ENCODE measurements around the gene RERE. TPM values are rescaled to one million over a fixed set of nuclear protein-coding genes. Genes with fewer than 3 reads are reported as not detected.

RERE gene
- total RNA-seq, 1 donor = 55.0 TPM

DNA sequence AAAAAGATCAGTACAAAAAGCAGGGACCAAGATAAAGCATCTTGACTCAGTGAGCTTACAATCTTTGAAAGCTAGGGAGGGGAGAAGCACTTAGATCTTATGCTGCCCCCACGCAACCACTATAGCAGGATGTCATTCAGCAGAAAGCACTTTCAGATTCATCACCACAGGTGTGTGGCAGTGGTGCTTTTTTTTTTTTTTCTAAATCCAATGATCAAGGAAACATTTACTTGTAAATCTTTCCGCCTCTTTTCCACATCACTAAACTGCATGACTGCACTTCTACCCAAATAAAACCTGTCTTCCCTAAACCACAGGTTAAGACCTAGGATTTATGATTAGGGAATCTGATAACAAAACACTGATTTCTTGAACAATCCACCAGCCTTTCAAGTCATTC lies 344.8 kb downstream of the RERE start:
- no peak for DNase-seq (ENCODE audit: insufficient read length, low spot score, missing footprints)
- peaks cover 15% of the 10 kb centered on the region for H3K79me2 ChIP-seq (ENCODE audit: insufficient read depth, low read length)
- no peak overlapping the region for H3K4me3 ChIP-seq (ENCODE audit: insufficient read depth, low read length)
- peaks cover 7% of the 10 kb centered on the region for H4K20me1 ChIP-seq (ENCODE audit: insufficient read depth, low read length)
- no peaks in the 10 kb centered on the region for H3K36me3 ChIP-seq (ENCODE audit: insufficient read depth, low read length)
- no peak overlapping the region for H3K4me2 ChIP-seq (ENCODE audit: insufficient read depth, low read length)
- TF ChIP-seq, protein P1, sequence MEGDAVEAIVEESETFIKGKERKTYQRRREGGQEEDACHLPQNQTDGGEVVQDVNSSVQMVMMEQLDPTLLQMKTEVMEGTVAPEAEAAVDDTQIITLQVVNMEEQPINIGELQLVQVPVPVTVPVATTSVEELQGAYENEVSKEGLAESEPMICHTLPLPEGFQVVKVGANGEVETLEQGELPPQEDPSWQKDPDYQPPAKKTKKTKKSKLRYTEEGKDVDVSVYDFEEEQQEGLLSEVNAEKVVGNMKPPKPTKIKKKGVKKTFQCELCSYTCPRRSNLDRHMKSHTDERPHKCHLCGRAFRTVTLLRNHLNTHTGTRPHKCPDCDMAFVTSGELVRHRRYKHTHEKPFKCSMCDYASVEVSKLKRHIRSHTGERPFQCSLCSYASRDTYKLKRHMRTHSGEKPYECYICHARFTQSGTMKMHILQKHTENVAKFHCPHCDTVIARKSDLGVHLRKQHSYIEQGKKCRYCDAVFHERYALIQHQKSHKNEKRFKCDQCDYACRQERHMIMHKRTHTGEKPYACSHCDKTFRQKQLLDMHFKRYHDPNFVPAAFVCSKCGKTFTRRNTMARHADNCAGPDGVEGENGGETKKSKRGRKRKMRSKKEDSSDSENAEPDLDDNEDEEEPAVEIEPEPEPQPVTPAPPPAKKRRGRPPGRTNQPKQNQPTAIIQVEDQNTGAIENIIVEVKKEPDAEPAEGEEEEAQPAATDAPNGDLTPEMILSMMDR (IDR thresholded peaks at IDR 0.05; ENCODE audit: extremely low read depth, low read depth, low read length) = no peak
- no peak overlapping the region for H2AFZ ChIP-seq (ENCODE audit: low read length)
- no peaks in the 10 kb centered on the region for H3K27me3 ChIP-seq (ENCODE audit: insufficient read depth, low read length)
- peaks cover 13% of the 10 kb centered on the region for H3K4me1 ChIP-seq (ENCODE audit: insufficient read depth, low read length)
- H3K27ac ChIP-seq (ENCODE audit: low read depth, low read length) = no peak overlapping the region
- no peaks in the 10 kb centered on the region for H3K9me3 ChIP-seq (ENCODE audit: low read depth, low read length)

DNA sequence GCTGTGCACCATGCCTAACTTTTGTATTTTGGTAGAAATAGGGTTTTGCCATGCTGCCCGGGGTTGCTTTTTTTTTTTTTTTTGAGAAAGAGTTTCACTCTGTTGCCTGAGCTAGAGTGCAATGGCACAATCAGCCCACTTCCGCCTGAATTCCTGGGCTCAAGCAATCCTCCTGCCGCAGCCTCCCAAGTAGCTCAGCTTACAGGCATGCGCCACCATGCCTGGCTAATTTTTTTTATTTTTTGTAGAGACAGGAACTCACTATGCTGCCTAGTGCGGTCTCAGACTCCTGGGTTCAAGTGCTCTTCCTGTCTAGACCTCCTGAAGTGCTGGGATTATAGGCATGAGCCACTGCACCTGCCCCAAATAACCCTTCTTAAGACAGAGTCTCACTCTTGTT lies 346.0 kb downstream of the RERE start:
- Histone ChIP-seq H3K36me3 (ENCODE audit: insufficient read depth, low read length) (no peaks in the 10 kb centered on the region), H3K27me3 (ENCODE audit: insufficient read depth, low read length) (no peaks in the 10 kb centered on the region), H3K4me3 (ENCODE audit: insufficient read depth, low read length) (no peak overlapping the region), H3K79me2 (ENCODE audit: insufficient read depth, low read length) (peaks cover 12% of the 10 kb centered on the region), H2AFZ (ENCODE audit: low read length) (no peak overlapping the region), H3K4me2 (ENCODE audit: insufficient read depth, low read length) (no peak overlapping the region), H3K27ac (ENCODE audit: low read depth, low read length) (no peak overlapping the region), H4K20me1 (ENCODE audit: insufficient read depth, low read length) (peaks cover 4% of the 10 kb centered on the region), H3K9me3 (ENCODE audit: low read depth, low read length) (no peaks in the 10 kb centered on the region), H3K4me1 (ENCODE audit: insufficient read depth, low read length) (peaks cover under 1% of the 10 kb centered on the region)
- no peak for DNase-seq (ENCODE audit: insufficient read length, low spot score, missing footprints)
- TF ChIP-seq, protein P1 (IDR thresholded peaks at IDR 0.05; ENCODE audit: extremely low read depth, low read depth, low read length) = no peak

DNA sequence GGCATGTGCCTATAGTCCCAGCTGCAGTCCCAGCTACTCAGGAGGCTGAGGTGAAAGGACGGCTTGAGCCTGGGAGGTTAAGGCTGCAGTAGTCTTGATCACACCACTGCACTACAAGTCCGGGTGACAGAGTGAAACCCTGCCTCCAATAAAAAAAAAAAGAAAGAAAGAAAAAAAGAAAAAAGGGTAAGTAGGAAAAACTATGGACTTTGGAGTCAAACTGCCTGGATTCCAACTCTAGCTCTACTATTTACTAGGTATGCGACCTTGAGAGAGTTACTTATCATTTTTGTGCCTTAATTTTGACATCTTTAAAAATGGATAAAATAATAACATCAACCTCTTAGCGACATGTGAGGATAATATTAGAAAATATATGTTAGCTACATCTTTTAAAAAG lies 348.7 kb downstream of the RERE start:
- H3K79me2 ChIP-seq (ENCODE audit: insufficient read depth, low read length) = peaks cover 5% of the 10 kb centered on the region
- no peak overlapping the region for H2AFZ ChIP-seq (ENCODE audit: low read length)
- no peaks in the 10 kb centered on the region for H3K36me3 ChIP-seq (ENCODE audit: insufficient read depth, low read length)
- DNase-seq (ENCODE audit: insufficient read length, low spot score, missing footprints) = no peak
- no peaks in the 10 kb centered on the region for H3K9me3 ChIP-seq (ENCODE audit: low read depth, low read length)
- no peak overlapping the region for H3K27ac ChIP-seq (ENCODE audit: low read depth, low read length)
- TF ChIP-seq, protein P1 (IDR thresholded peaks at IDR 0.05; ENCODE audit: extremely low read depth, low read depth, low read length) = no peak
- H3K4me2 ChIP-seq (ENCODE audit: insufficient read depth, low read length) = no peak overlapping the region
- H3K4me3 ChIP-seq (ENCODE audit: insufficient read depth, low read length) = no peak overlapping the region
- H3K4me1 ChIP-seq (ENCODE audit: insufficient read depth, low read length) = peaks cover 2% of the 10 kb centered on the region
- H4K20me1 ChIP-seq (ENCODE audit: insufficient read depth, low read length) = no peaks in the 10 kb centered on the region
- no peaks in the 10 kb centered on the region for H3K27me3 ChIP-seq (ENCODE audit: insufficient read depth, low read length)

- Histone ChIP-seq H3K4me1 (ENCODE audit: insufficient read depth, low read length) (peaks cover 12% of the 10 kb centered on the region), H3K27me3 (ENCODE audit: insufficient read depth, low read length) (no peaks in the 10 kb centered on the region), H3K4me3 (ENCODE audit: insufficient read depth, low read length) (no peak overlapping the region), H3K4me2 (ENCODE audit: insufficient read depth, low read length) (no peak overlapping the region), H3K27ac (ENCODE audit: low read depth, low read length) (no peak overlapping the region), H2AFZ (ENCODE audit: low read length) (no peak overlapping the region), H3K9me3 (ENCODE audit: low read depth, low read length) (no peaks in the 10 kb centered on the region), H3K79me2 (ENCODE audit: insufficient read depth, low read length) (no peaks in the 10 kb centered on the region), H3K36me3 (ENCODE audit: insufficient read depth, low read length) (no peaks in the 10 kb centered on the region), H4K20me1 (ENCODE audit: insufficient read depth, low read length) (no peaks in the 10 kb centered on the region)
- TF ChIP-seq, protein P1 (IDR thresholded peaks at IDR 0.05; ENCODE audit: extremely low read depth, low read depth, low read length) = no peak
- DNase-seq (ENCODE audit: insufficient read length, low spot score, missing footprints) = no peak
Observed at GRCh38 chr1:8467308-8467707, 350.1 kb downstream of the RERE start.

Measured in osteoblast (primary cell).